H1 (cell line): Measurements from ENCODE around the gene MBP. TPM values are rescaled to one million over a fixed set of nuclear protein-coding genes. Genes with fewer than 3 reads are reported as not detected.

Source experiments
- POLR2AphosphoS5 ChIP-seq: IDR thresholded peaks from 2 replicates; pipeline ENCODE4 v1.6.1; 2011; ENCODE audit warnings: low read depth, low read length
- SP4 ChIP-seq: IDR thresholded peaks from 2 replicates; pipeline ENCODE4 v1.6.1; 2012; ENCODE audit warnings: low read length, inconsistent platforms
- TAF1 ChIP-seq: IDR thresholded peaks from 2 replicates; pipeline ENCODE4 v1.6.1; 2011; ENCODE audit warnings: mild to moderate bottlenecking, low read depth, low read length
- TCF12 ChIP-seq: IDR thresholded peaks from 2 replicates; pipeline ENCODE4 v1.6.1; 2011; ENCODE audit warnings: low read depth, mild to moderate bottlenecking, low read length
- polyA plus RNA-seq, 7 experiments: library from polyadenylated mRNA; depleted of rRNA in 3 of 7; stranded (reverse) in 5 of 7; unstranded in 2 of 7; fragments of >200 nt in 5 of 7; fragments of 200-250 nt in 2 of 7; gene quantifications; 1 replicate in 5 of 7; 2 replicates in 1 of 7; 4 replicates in 1 of 7; pipeline versions ENCODE4 v1.2.1 to v1.2.3, GENCODE V29; 2011 to 2013; ENCODE audit warnings: missing spikeins in 2 of 7, mixed read lengths in 2 of 7
- total RNA-seq: library from RNA; stranded (reverse); fragmentation: NEBNext Ultra II Directional; extraction: Animal tissue kit (Norgen Biotek cat#: 25700); gene quantifications from 2 replicates; pipeline ENCODE4 v1.2.1, GENCODE V29; 2021
- TF ChIP-seq, protein P1 (sequence below): fragments of 300-600 bp; sonication (generic); IDR thresholded peaks from 2 replicates; pipeline ENCODE4 v1.7.1; 2012; ENCODE audit warnings: low read length, moderate library complexity, mild to moderate bottlenecking, inconsistent platforms; ENCODE audit not compliant: insufficient replicate concordance

The MBP gene
- total and polyA plus RNA-seq, 2 of the 8 experiments (the other 6 are each of a cell fraction or from before 2014, with no cell fraction given), result 7.7 to 19.2 TPM

DNA sequence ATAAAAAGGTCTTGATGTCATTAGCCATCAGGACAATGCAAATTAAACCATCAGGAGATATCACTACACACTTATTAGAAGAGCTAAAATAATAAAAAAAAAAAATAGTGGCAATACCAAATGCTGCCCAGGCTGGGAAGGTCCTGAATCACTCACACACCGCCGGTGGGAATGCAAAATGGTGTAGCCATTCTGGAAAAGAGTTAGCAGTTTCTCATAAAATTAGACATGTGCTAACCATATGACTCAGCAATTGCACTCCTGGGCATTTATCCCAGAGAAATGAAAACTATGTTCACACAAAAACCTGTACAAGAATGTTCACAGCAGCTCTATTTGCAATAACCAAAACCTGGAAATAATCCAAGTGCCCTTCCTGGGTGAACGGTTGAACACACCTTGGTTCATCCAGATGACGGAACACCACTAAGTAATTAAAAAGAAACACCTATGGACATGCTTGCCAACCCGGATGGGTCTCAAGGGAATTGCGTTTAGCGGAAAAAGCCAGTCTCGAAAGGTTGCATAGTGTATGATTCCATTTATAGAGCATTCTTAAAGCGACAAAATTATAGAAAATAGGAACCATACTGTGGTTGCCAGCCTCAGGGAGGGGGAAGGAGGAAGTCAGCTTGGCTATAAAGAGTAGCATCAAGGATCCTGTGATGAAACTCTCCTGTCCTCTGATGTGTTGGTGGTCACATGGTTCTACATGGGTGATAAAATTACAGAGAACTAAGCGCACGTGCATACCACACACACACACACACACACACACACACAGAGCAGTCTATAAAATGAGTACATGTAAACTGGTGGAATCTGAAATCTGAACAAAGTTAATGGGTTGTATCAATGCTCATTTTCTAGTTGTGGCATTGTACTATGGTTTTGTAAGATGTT lies 4.6 kb downstream of the MBP start (continued):
- TF ChIP-seq, protein P1, sequence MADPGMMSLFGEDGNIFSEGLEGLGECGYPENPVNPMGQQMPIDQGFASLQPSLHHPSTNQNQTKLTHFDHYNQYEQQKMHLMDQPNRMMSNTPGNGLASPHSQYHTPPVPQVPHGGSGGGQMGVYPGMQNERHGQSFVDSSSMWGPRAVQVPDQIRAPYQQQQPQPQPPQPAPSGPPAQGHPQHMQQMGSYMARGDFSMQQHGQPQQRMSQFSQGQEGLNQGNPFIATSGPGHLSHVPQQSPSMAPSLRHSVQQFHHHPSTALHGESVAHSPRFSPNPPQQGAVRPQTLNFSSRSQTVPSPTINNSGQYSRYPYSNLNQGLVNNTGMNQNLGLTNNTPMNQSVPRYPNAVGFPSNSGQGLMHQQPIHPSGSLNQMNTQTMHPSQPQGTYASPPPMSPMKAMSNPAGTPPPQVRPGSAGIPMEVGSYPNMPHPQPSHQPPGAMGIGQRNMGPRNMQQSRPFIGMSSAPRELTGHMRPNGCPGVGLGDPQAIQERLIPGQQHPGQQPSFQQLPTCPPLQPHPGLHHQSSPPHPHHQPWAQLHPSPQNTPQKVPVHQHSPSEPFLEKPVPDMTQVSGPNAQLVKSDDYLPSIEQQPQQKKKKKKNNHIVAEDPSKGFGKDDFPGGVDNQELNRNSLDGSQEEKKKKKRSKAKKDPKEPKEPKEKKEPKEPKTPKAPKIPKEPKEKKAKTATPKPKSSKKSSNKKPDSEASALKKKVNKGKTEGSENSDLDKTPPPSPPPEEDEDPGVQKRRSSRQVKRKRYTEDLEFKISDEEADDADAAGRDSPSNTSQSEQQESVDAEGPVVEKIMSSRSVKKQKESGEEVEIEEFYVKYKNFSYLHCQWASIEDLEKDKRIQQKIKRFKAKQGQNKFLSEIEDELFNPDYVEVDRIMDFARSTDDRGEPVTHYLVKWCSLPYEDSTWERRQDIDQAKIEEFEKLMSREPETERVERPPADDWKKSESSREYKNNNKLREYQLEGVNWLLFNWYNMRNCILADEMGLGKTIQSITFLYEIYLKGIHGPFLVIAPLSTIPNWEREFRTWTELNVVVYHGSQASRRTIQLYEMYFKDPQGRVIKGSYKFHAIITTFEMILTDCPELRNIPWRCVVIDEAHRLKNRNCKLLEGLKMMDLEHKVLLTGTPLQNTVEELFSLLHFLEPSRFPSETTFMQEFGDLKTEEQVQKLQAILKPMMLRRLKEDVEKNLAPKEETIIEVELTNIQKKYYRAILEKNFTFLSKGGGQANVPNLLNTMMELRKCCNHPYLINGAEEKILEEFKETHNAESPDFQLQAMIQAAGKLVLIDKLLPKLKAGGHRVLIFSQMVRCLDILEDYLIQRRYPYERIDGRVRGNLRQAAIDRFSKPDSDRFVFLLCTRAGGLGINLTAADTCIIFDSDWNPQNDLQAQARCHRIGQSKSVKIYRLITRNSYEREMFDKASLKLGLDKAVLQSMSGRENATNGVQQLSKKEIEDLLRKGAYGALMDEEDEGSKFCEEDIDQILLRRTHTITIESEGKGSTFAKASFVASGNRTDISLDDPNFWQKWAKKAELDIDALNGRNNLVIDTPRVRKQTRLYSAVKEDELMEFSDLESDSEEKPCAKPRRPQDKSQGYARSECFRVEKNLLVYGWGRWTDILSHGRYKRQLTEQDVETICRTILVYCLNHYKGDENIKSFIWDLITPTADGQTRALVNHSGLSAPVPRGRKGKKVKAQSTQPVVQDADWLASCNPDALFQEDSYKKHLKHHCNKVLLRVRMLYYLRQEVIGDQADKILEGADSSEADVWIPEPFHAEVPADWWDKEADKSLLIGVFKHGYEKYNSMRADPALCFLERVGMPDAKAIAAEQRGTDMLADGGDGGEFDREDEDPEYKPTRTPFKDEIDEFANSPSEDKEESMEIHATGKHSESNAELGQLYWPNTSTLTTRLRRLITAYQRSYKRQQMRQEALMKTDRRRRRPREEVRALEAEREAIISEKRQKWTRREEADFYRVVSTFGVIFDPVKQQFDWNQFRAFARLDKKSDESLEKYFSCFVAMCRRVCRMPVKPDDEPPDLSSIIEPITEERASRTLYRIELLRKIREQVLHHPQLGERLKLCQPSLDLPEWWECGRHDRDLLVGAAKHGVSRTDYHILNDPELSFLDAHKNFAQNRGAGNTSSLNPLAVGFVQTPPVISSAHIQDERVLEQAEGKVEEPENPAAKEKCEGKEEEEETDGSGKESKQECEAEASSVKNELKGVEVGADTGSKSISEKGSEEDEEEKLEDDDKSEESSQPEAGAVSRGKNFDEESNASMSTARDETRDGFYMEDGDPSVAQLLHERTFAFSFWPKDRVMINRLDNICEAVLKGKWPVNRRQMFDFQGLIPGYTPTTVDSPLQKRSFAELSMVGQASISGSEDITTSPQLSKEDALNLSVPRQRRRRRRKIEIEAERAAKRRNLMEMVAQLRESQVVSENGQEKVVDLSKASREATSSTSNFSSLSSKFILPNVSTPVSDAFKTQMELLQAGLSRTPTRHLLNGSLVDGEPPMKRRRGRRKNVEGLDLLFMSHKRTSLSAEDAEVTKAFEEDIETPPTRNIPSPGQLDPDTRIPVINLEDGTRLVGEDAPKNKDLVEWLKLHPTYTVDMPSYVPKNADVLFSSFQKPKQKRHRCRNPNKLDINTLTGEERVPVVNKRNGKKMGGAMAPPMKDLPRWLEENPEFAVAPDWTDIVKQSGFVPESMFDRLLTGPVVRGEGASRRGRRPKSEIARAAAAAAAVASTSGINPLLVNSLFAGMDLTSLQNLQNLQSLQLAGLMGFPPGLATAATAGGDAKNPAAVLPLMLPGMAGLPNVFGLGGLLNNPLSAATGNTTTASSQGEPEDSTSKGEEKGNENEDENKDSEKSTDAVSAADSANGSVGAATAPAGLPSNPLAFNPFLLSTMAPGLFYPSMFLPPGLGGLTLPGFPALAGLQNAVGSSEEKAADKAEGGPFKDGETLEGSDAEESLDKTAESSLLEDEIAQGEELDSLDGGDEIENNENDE, result no peak
- no peak for TF ChIP-seq TCF12
- TF ChIP-seq TAF1, result no peak
- TF ChIP-seq POLR2AphosphoS5, result no peak
- TF ChIP-seq SP4, result no peak
